Measurements from ENCODE around the gene COL18A1. TPM values are rescaled to one million over a fixed set of nuclear protein-coding genes. Genes with fewer than 3 reads are reported as not detected.

COL18A1 gene
- total RNA-seq, 1 donor from 2014 or later: 52.6 TPM

DNA sequence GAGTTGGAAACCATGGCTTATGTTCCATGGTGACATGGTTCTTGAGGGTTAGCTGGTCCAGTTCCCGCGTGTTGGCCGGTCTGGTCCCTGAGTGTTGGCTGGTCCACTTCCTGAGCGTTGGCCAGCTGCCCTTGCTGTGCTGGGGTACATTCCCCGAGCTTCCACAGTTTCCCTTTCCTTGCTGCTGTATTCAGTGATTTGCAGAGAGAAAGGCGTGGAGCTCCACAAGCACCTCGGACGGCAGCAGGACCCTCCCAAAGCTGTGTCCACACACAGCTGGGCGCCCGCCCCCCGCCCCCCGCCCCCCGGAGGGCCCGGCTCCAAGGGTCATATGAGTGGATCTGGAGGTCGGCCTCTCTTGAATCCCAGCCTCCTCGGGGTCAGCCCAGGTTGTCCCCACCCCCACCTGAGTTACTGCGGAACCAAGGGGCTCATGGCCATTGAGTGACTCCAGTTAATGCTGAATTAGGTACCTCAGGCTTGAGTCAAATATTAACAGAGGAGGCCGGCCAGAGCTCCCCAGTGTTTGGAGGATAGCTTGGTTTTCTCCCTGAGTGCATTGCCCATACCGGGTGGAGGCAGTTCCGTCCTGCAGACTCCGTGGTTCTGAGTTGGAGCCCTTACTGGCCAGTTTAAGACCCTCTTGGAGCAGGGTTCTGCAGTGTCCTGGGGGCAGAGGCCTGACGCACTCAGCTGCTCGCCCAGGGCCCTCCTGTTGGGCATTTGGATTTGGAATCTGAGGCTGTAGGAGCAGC, 18.4 kb downstream of the COL18A1 start:
- H4K20me1 ChIP-seq (ENCODE audit: low read depth): peaks cover 100% of the 10 kb centered on the region
- TF ChIP-seq, protein P1, sequence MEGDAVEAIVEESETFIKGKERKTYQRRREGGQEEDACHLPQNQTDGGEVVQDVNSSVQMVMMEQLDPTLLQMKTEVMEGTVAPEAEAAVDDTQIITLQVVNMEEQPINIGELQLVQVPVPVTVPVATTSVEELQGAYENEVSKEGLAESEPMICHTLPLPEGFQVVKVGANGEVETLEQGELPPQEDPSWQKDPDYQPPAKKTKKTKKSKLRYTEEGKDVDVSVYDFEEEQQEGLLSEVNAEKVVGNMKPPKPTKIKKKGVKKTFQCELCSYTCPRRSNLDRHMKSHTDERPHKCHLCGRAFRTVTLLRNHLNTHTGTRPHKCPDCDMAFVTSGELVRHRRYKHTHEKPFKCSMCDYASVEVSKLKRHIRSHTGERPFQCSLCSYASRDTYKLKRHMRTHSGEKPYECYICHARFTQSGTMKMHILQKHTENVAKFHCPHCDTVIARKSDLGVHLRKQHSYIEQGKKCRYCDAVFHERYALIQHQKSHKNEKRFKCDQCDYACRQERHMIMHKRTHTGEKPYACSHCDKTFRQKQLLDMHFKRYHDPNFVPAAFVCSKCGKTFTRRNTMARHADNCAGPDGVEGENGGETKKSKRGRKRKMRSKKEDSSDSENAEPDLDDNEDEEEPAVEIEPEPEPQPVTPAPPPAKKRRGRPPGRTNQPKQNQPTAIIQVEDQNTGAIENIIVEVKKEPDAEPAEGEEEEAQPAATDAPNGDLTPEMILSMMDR (IDR thresholded peaks at IDR 0.05): no peak
- TF ChIP-seq EZH2 (IDR thresholded peaks at IDR 0.05) (no peak), EZH2phosphoT487 (IDR thresholded peaks at IDR 0.05) (no peak)
- no peak overlapping the region for H2AFZ ChIP-seq (replicated peaks)
- H3K27me3 ChIP-seq: no peaks in the 10 kb centered on the region
- Mint-ChIP-seq H3K36me3 (no peaks in the 10 kb centered on the region), H3K27me3 (ENCODE audit: insufficient read depth, low read depth) (peaks cover 4% of the 10 kb centered on the region), H3K27ac (no peak overlapping the region), H3K4me3 (no peak overlapping the region), H3K4me1 (peaks cover 40% of the 10 kb centered on the region), H3K9me3 (no peaks in the 10 kb centered on the region)
- H3K9ac ChIP-seq: no peak overlapping the region
- no peaks in the 10 kb centered on the region for H3K9me3 ChIP-seq (ENCODE audit: low read depth)
- H3K4me3 ChIP-seq: no peak overlapping the region
- H3K36me3 ChIP-seq: no peaks in the 10 kb centered on the region
- H3K4me2 ChIP-seq: no peak overlapping the region
- no peak for DNase-seq (ENCODE audit: low spot score)
- no peaks in the 10 kb centered on the region for H3F3A ChIP-seq (ENCODE audit: low read depth)
- no peak overlapping the region for H3K27ac ChIP-seq
- H3K79me2 ChIP-seq (ENCODE audit: low read depth): peaks cover 100% of the 10 kb centered on the region
- H3K4me1 ChIP-seq: no peaks in the 10 kb centered on the region

DNA sequence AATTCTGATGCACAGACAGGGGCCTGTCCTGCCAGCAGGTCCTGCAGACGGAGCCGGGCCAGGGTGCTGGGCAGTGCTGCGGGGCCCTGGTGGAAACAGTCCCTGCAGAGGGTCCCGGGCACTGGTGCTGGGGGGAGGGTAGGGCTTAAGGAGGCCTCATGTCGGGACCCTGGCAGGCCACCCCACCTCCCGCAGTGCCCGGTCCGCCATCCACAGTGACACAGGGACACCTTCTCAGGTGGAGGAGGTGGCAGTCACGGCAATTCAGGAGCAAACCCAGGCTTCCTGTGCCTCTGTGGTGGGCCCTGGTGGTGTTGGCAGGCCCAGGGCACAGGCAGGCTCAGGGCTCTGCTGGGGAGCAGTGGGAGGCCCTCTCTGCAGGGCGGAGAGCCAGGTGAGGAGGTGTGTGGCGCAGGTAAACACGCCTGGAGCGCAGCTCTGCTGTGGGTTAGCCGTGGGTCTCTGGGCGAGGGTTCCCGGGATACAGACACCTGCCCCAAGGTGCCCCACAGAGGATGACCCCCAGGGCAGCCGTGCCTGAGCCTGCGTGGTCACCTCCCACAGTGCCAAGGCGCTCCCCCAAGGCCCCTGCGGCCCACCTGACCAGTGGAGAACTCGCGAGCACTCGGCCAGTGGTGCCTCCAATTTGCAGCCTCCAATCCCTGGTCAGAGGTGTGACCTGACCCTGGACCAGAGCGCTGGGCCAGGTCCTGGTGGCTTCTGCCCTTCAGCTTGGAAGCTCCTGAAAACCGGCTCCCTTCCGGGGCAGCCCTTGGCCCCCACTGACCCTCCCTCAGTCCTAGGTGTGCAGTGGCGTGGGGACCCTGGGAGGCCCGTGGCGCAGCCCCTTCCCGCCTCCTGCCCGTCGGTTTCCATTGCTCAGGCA, 19.2 kb downstream of the COL18A1 start:
- Mint-ChIP-seq H3K4me1 (peaks cover 36% of the 10 kb centered on the region), H3K4me3 (no peak overlapping the region), H3K36me3 (no peaks in the 10 kb centered on the region), H3K27me3 (ENCODE audit: insufficient read depth, low read depth) (peaks cover 2% of the 10 kb centered on the region), H3K27ac (no peak overlapping the region), H3K9me3 (no peaks in the 10 kb centered on the region)
- Histone ChIP-seq H2AFZ (replicated peaks) (no peak overlapping the region), H3K4me2 (no peak overlapping the region), H3K4me3 (no peak overlapping the region), H3K27ac (no peak overlapping the region), H3K36me3 (no peaks in the 10 kb centered on the region), H3K9ac (no peak overlapping the region), H3F3A (ENCODE audit: low read depth) (peaks cover 1% of the 10 kb centered on the region), H3K4me1 (no peaks in the 10 kb centered on the region), H3K9me3 (ENCODE audit: low read depth) (no peaks in the 10 kb centered on the region), H3K27me3 (no peaks in the 10 kb centered on the region), H4K20me1 (ENCODE audit: low read depth) (peaks cover 100% of the 10 kb centered on the region), H3K79me2 (ENCODE audit: low read depth) (peaks cover 100% of the 10 kb centered on the region)
- no peak for DNase-seq (ENCODE audit: low spot score)
- TF ChIP-seq, protein P1 (IDR thresholded peaks at IDR 0.05): no peak
- TF ChIP-seq EZH2phosphoT487 (IDR thresholded peaks at IDR 0.05) (no peak), EZH2 (IDR thresholded peaks at IDR 0.05) (no peak)

DNA sequence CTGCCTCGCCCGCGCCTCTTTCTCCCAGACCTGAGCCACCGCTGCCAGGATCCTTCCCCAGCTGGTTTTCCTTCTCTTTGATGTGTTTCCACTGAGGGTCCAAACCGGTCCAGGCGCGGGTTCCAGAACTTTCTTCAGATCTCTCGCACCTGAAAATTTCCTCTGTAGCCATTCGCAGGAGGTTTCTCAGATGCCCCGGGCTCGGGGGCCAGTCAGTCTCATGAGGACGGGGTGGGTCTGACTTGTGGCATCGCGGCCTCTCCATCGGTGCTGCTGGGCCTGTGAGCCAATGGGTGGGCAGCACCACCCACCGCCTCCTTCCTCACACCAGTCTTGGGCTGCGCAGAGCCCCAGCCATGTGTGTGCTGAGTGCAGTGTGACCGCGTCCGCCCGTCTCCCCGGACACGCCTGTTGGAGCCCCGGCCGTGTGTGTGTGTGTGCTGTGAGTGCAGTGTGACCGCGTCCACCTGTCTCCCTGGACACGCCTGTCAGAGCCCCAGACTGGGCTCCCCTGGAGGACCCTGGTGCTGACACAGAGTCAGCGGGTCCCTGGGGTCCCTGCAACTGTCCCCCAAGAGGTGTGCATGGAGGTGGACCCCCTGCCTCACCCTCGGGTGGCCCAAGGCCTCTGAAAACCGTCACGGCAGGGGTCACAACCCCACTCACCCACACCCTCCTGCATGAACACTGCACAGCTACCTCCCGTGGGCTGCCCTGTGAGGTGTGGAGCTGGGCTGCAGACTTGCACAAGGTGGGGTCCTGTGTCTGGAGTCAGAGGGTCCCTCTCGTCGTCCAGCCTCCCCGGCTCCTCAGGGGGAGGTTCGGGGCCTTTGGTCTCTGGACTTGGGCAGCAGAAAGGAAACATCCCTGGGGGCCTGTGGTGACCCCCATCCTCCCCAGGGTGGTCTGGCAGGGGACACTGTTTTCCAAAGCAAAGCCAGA, 20.2 kb downstream of the COL18A1 start:
- Histone ChIP-seq H3K9ac (no peak overlapping the region), H3K4me1 (peaks cover 3% of the 10 kb centered on the region), H2AFZ (replicated peaks) (no peak overlapping the region), H3K79me2 (ENCODE audit: low read depth) (peaks cover 98% of the 10 kb centered on the region), H3K27ac (no peak overlapping the region), H3K9me3 (ENCODE audit: low read depth) (no peaks in the 10 kb centered on the region), H3K4me3 (no peak overlapping the region), H3K4me2 (no peak overlapping the region), H3F3A (ENCODE audit: low read depth) (peaks cover 6% of the 10 kb centered on the region), H3K36me3 (no peaks in the 10 kb centered on the region), H3K27me3 (no peaks in the 10 kb centered on the region), H4K20me1 (ENCODE audit: low read depth) (peaks cover 100% of the 10 kb centered on the region)
- no peak for DNase-seq (ENCODE audit: low spot score)
- no peak overlapping the region for H3K4me3 Mint-ChIP-seq
- H3K4me1 Mint-ChIP-seq: peaks cover 35% of the 10 kb centered on the region
- H3K36me3 Mint-ChIP-seq: no peaks in the 10 kb centered on the region
- no peak for TF ChIP-seq EZH2phosphoT487 (IDR thresholded peaks at IDR 0.05)
- TF ChIP-seq, protein P1 (IDR thresholded peaks at IDR 0.05): no peak
- no peak for TF ChIP-seq EZH2 (IDR thresholded peaks at IDR 0.05)
- no peak overlapping the region for H3K27ac Mint-ChIP-seq
- peaks cover 2% of the 10 kb centered on the region for H3K27me3 Mint-ChIP-seq (ENCODE audit: insufficient read depth, low read depth)
- H3K9me3 Mint-ChIP-seq: no peaks in the 10 kb centered on the region
